WTC11 (cell line): ENCODE measurements around the gene SLC25A46. TPM values are rescaled to one million over a fixed set of nuclear protein-coding genes. Genes with fewer than 3 reads are reported as not detected.

Experiments used
- ATAC-seq: fragments of 200-7000 bp; cut with Tn5 transposase; 2 replicates; pipeline ENCODE4 v1.10.0; 2021; ENCODE audit warnings: mild to moderate bottlenecking, moderate library complexity
- CTCF ChIA-PET: fragments of 300-600 bp; sonication (Branson Sonifier 250); formaldehyde crosslinking; loops from one replicate; lab custom pipeline; 2021; ENCODE audit warnings: antibody characterized with exemption; lab: Charles Lee
- POLR2A ChIA-PET: fragments of 350-600 bp; sonication (Branson Sonifier 250); formaldehyde crosslinking; loops from one replicate; lab custom pipeline; 2021; ENCODE audit warnings: antibody characterized with exemption; lab: Charles Lee
- DNase-seq: peaks from one replicate; pipeline ENCODE4 v3.0.0; 2021; ENCODE audit warnings: low spot score
- H3K27ac Mint-ChIP-seq: 2 replicates; pipeline ENCODE4 v1.8.0; 2021; ENCODE audit warnings: mixed read lengths
- H3K27me3 Mint-ChIP-seq: 2 replicates; pipeline ENCODE4 v1.8.0; 2021; ENCODE audit warnings: low read depth, mild to moderate bottlenecking, moderate library complexity, mixed read lengths
- H3K36me3 Mint-ChIP-seq: 2 replicates; pipeline ENCODE4 v1.8.0; 2021; ENCODE audit warnings: mixed read lengths
- H3K4me1 Mint-ChIP-seq: 2 replicates; pipeline ENCODE4 v1.8.0; 2022; ENCODE audit warnings: mixed read lengths
- H3K4me3 Mint-ChIP-seq: 2 replicates; pipeline ENCODE4 v1.8.0; 2021; ENCODE audit warnings: mild to moderate bottlenecking, moderate library complexity, mixed read lengths
- H3K9me3 Mint-ChIP-seq: 2 replicates; pipeline ENCODE4 v1.8.0; 2021; ENCODE audit warnings: mixed read lengths
- KAT7 ChIP-seq: sonication (generic); formaldehyde crosslinking; IDR thresholded peaks from 2 replicates; pipeline ENCODE4 v1.8.1; 2023; ENCODE audit warnings: missing genetic modification reagents, mild to moderate bottlenecking, borderline replicate concordance
- NFYB ChIP-seq: sonication (generic); formaldehyde crosslinking; conservative IDR thresholded peaks from 2 replicates; pipeline ENCODE4 v1.8.0; 2022; ENCODE audit warnings: low read depth, missing genetic modification reagents
- SOX15 ChIP-seq: fragments of 250-450 bp; sonication (Bioruptor Pico); IDR thresholded peaks from 2 replicates; pipeline ENCODE4 v1.9.0; 2021; ENCODE audit warnings: mild to moderate bottlenecking
- ZNF263 ChIP-seq: sonication (generic); formaldehyde crosslinking; IDR thresholded peaks from 2 replicates; pipeline ENCODE4 v1.8.1; 2022; ENCODE audit warnings: low read depth, mild to moderate bottlenecking, moderate library complexity, missing genetic modification reagents
- ZNF416 ChIP-seq: fragments of 250-450 bp; sonication (Bioruptor Pico); IDR thresholded peaks from 2 replicates; pipeline ENCODE4 v1.9.0; 2021; ENCODE audit warnings: mild to moderate bottlenecking, inconsistent platforms
- ZNF671 ChIP-seq: fragments of 250-450 bp; sonication (Bioruptor Pico); IDR thresholded peaks from 2 replicates; pipeline ENCODE4 v1.8.0; 2021; ENCODE audit warnings: mild to moderate bottlenecking
- total RNA-seq: library from RNA; stranded (reverse); gene quantifications from 3 replicates; pipeline ENCODE4 v1.2.3, GENCODE V29; 2021
- TF ChIP-seq, protein P1 (sequence below): sonication (generic); formaldehyde crosslinking; IDR thresholded peaks from 2 replicates; pipeline ENCODE4 v1.8.0; 2023; ENCODE audit warnings: missing genetic modification reagents, mild to moderate bottlenecking, borderline replicate concordance
- TF ChIP-seq, protein P2 (sequence below): sonication (generic); formaldehyde crosslinking; IDR thresholded peaks from 2 replicates; pipeline ENCODE4 v1.8.0; 2022; ENCODE audit warnings: mild to moderate bottlenecking, missing genetic modification reagents
- TF ChIP-seq, protein P3 (sequence below): sonication (generic); formaldehyde crosslinking; IDR thresholded peaks from 2 replicates; pipeline ENCODE4 v1.8.1; 2022; ENCODE audit warnings: low read depth, mild to moderate bottlenecking, moderate library complexity, missing genetic modification reagents, borderline replicate concordance
- TF ChIP-seq, protein P4 (sequence below): sonication (generic); formaldehyde crosslinking; IDR thresholded peaks from 2 replicates; pipeline ENCODE4 v1.8.1; 2022; ENCODE audit warnings: low read depth, missing genetic modification reagents, borderline replicate concordance
- TF ChIP-seq, protein P5 (sequence below): sonication (generic); formaldehyde crosslinking; IDR thresholded peaks from 2 replicates; pipeline ENCODE4 v1.8.1; 2023; ENCODE audit warnings: mild to moderate bottlenecking, moderate library complexity, missing genetic modification reagents
- TF ChIP-seq, protein P6 (sequence below): sonication (generic); formaldehyde crosslinking; IDR thresholded peaks from 2 replicates; pipeline ENCODE4 v1.8.0; 2022; ENCODE audit warnings: missing genetic modification reagents
- TF ChIP-seq, protein P7 (sequence below): fragments of 200-600 bp; IDR thresholded peaks from 2 replicates; pipeline ENCODE4 v1.8.0; 2022; ENCODE audit warnings: antibody characterized with exemption
- TF ChIP-seq, protein P8 (sequence below): sonication (generic); formaldehyde crosslinking; IDR thresholded peaks from 2 replicates; pipeline ENCODE4 v1.8.1; 2023; ENCODE audit warnings: mild to moderate bottlenecking, missing genetic modification reagents, moderate library complexity
- TF ChIP-seq, protein P9 (sequence below): sonication (generic); formaldehyde crosslinking; IDR thresholded peaks from 2 replicates; pipeline ENCODE4 v1.8.1; 2022; ENCODE audit warnings: missing genetic modification reagents, borderline replicate concordance
- TF ChIP-seq, protein P10 (sequence below): sonication (generic); formaldehyde crosslinking; conservative IDR thresholded peaks from 2 replicates; pipeline ENCODE4 v1.8.1; 2022; ENCODE audit warnings: mild to moderate bottlenecking, missing genetic modification reagents

SLC25A46 gene
- total RNA-seq, 1 experiment from 2014 or later, result 19.2 TPM

DNA sequence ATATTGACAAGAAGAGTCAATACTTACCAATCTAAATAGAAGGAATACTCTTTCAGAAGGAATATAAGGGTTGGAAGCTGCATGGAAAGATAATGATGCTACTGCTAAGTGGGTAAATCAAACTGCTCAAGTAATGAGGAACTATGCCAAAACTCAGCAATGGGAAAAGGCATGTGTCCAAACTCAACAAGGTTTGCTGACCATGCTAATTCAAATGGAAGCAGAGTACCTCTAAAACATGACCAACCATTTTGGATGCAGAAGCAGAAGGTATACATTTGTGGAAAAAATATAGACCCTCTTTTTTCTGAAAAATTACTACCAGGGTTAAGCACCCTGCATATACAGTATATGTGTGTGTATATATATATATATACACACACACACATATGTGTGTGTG, 33.5 kb upstream of the SLC25A46 start (continued):
- TF ChIP-seq, protein P1, sequence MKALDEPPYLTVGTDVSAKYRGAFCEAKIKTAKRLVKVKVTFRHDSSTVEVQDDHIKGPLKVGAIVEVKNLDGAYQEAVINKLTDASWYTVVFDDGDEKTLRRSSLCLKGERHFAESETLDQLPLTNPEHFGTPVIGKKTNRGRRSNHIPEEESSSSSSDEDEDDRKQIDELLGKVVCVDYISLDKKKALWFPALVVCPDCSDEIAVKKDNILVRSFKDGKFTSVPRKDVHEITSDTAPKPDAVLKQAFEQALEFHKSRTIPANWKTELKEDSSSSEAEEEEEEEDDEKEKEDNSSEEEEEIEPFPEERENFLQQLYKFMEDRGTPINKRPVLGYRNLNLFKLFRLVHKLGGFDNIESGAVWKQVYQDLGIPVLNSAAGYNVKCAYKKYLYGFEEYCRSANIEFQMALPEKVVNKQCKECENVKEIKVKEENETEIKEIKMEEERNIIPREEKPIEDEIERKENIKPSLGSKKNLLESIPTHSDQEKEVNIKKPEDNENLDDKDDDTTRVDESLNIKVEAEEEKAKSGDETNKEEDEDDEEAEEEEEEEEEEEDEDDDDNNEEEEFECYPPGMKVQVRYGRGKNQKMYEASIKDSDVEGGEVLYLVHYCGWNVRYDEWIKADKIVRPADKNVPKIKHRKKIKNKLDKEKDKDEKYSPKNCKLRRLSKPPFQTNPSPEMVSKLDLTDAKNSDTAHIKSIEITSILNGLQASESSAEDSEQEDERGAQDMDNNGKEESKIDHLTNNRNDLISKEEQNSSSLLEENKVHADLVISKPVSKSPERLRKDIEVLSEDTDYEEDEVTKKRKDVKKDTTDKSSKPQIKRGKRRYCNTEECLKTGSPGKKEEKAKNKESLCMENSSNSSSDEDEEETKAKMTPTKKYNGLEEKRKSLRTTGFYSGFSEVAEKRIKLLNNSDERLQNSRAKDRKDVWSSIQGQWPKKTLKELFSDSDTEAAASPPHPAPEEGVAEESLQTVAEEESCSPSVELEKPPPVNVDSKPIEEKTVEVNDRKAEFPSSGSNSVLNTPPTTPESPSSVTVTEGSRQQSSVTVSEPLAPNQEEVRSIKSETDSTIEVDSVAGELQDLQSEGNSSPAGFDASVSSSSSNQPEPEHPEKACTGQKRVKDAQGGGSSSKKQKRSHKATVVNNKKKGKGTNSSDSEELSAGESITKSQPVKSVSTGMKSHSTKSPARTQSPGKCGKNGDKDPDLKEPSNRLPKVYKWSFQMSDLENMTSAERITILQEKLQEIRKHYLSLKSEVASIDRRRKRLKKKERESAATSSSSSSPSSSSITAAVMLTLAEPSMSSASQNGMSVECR (CRISPR knock-in tag), result no peak
- TF ChIP-seq, protein P2, sequence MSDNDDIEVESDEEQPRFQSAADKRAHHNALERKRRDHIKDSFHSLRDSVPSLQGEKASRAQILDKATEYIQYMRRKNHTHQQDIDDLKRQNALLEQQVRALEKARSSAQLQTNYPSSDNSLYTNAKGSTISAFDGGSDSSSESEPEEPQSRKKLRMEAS (CRISPR knock-in tag), result no peak
- TF ChIP-seq KAT7, result no peak
- TF ChIP-seq, protein P3, sequence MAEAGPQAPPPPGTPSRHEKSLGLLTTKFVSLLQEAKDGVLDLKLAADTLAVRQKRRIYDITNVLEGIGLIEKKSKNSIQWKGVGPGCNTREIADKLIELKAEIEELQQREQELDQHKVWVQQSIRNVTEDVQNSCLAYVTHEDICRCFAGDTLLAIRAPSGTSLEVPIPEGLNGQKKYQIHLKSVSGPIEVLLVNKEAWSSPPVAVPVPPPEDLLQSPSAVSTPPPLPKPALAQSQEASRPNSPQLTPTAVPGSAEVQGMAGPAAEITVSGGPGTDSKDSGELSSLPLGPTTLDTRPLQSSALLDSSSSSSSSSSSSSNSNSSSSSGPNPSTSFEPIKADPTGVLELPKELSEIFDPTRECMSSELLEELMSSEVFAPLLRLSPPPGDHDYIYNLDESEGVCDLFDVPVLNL (CRISPR knock-in tag), result no peak
- TF ChIP-seq, protein P4, sequence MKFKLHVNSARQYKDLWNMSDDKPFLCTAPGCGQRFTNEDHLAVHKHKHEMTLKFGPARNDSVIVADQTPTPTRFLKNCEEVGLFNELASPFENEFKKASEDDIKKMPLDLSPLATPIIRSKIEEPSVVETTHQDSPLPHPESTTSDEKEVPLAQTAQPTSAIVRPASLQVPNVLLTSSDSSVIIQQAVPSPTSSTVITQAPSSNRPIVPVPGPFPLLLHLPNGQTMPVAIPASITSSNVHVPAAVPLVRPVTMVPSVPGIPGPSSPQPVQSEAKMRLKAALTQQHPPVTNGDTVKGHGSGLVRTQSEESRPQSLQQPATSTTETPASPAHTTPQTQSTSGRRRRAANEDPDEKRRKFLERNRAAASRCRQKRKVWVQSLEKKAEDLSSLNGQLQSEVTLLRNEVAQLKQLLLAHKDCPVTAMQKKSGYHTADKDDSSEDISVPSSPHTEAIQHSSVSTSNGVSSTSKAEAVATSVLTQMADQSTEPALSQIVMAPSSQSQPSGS (CRISPR knock-in tag), result no peak
- TF ChIP-seq, protein P5, sequence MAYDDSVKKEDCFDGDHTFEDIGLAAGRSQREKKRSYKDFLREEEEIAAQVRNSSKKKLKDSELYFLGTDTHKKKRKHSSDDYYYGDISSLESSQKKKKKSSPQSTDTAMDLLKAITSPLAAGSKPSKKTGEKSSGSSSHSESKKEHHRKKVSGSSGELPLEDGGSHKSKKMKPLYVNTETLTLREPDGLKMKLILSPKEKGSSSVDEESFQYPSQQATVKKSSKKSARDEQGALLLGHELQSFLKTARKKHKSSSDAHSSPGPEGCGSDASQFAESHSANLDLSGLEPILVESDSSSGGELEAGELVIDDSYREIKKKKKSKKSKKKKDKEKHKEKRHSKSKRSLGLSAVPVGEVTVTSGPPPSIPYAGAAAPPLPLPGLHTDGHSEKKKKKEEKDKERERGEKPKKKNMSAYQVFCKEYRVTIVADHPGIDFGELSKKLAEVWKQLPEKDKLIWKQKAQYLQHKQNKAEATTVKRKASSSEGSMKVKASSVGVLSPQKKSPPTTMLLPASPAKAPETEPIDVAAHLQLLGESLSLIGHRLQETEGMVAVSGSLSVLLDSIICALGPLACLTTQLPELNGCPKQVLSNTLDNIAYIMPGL (CRISPR knock-in tag), result no peak
- TF ChIP-seq, protein P6, sequence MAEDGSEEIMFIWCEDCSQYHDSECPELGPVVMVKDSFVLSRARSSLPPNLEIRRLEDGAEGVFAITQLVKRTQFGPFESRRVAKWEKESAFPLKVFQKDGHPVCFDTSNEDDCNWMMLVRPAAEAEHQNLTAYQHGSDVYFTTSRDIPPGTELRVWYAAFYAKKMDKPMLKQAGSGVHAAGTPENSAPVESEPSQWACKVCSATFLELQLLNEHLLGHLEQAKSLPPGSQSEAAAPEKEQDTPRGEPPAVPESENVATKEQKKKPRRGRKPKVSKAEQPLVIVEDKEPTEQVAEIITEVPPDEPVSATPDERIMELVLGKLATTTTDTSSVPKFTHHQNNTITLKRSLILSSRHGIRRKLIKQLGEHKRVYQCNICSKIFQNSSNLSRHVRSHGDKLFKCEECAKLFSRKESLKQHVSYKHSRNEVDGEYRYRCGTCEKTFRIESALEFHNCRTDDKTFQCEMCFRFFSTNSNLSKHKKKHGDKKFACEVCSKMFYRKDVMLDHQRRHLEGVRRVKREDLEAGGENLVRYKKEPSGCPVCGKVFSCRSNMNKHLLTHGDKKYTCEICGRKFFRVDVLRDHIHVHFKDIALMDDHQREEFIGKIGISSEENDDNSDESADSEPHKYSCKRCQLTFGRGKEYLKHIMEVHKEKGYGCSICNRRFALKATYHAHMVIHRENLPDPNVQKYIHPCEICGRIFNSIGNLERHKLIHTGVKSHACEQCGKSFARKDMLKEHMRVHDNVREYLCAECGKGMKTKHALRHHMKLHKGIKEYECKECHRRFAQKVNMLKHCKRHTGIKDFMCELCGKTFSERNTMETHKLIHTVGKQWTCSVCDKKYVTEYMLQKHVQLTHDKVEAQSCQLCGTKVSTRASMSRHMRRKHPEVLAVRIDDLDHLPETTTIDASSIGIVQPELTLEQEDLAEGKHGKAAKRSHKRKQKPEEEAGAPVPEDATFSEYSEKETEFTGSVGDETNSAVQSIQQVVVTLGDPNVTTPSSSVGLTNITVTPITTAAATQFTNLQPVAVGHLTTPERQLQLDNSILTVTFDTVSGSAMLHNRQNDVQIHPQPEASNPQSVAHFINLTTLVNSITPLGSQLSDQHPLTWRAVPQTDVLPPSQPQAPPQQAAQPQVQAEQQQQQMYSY (CRISPR knock-in tag), result no peak

DNA sequence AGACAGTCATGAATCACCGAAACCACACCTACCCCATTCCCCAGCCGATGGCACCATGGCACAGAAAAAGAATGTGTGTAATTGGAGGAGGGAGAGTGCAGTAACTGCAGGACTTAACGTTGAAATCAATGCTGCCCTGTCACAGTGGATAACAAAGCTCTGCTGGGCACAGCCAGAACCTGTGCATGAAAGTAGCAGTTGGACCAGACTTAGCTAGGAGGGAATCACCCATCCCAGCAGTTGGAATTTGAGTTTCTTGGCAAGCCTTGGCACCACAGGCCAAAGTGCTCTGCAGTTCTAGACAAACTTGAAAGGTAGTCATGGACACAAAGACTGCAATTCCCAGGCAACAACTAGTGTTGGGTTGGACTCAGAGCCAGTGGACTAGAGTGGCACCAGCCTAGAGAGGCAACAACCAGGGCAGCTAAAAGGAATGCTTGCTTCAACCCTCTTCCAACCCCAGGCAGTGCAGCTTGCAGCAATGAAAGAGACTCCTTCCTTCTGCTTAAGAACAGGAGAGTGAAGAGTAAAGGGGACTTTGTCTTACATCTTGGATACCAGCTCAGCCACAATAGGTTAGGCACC, 31.5 kb upstream of the SLC25A46 start:
- no peaks in the 10 kb centered on the region for H3K9me3 Mint-ChIP-seq
- H3K27me3 Mint-ChIP-seq, result peaks cover 5% of the 10 kb centered on the region
- ATAC-seq (no peak), DNase-seq (no peak)
- CTCF ChIA-PET, result no interaction called here
- no peak overlapping the region for H3K27ac Mint-ChIP-seq
- POLR2A ChIA-PET, result no interaction called here
- no peaks in the 10 kb centered on the region for H3K36me3 Mint-ChIP-seq
- no peaks in the 10 kb centered on the region for H3K4me1 Mint-ChIP-seq
- H3K4me3 Mint-ChIP-seq, result no peak overlapping the region
- TF ChIP-seq, protein P7, sequence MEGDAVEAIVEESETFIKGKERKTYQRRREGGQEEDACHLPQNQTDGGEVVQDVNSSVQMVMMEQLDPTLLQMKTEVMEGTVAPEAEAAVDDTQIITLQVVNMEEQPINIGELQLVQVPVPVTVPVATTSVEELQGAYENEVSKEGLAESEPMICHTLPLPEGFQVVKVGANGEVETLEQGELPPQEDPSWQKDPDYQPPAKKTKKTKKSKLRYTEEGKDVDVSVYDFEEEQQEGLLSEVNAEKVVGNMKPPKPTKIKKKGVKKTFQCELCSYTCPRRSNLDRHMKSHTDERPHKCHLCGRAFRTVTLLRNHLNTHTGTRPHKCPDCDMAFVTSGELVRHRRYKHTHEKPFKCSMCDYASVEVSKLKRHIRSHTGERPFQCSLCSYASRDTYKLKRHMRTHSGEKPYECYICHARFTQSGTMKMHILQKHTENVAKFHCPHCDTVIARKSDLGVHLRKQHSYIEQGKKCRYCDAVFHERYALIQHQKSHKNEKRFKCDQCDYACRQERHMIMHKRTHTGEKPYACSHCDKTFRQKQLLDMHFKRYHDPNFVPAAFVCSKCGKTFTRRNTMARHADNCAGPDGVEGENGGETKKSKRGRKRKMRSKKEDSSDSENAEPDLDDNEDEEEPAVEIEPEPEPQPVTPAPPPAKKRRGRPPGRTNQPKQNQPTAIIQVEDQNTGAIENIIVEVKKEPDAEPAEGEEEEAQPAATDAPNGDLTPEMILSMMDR, result no peak
- TF ChIP-seq SOX15 (CRISPR knock-in tag) (no peak), ZNF671 (no peak), ZNF263 (CRISPR knock-in tag) (no peak), ZNF416 (CRISPR knock-in tag) (no peak), NFYB (CRISPR knock-in tag) (no peak)
- TF ChIP-seq, protein P8, sequence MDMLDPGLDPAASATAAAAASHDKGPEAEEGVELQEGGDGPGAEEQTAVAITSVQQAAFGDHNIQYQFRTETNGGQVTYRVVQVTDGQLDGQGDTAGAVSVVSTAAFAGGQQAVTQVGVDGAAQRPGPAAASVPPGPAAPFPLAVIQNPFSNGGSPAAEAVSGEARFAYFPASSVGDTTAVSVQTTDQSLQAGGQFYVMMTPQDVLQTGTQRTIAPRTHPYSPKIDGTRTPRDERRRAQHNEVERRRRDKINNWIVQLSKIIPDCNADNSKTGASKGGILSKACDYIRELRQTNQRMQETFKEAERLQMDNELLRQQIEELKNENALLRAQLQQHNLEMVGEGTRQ (CRISPR knock-in tag), result no peak
- TF ChIP-seq, protein P9, sequence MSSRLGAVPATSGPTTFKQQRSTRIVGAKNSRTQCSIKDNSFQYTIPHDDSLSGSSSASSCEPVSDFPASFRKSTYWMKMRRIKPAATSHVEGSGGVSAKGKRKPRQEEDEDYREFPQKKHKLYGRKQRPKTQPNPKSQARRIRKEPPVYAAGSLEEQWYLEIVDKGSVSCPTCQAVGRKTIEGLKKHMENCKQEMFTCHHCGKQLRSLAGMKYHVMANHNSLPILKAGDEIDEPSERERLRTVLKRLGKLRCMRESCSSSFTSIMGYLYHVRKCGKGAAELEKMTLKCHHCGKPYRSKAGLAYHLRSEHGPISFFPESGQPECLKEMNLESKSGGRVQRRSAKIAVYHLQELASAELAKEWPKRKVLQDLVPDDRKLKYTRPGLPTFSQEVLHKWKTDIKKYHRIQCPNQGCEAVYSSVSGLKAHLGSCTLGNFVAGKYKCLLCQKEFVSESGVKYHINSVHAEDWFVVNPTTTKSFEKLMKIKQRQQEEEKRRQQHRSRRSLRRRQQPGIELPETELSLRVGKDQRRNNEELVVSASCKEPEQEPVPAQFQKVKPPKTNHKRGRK (CRISPR knock-in tag), result no peak
- TF ChIP-seq, protein P10, sequence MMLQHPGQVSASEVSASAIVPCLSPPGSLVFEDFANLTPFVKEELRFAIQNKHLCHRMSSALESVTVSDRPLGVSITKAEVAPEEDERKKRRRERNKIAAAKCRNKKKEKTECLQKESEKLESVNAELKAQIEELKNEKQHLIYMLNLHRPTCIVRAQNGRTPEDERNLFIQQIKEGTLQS, result no peak
